PFSK-1 (cell line): ENCODE measurements around the gene HPS4.

Experiments used
- FOXP2 ChIP-seq: optimal IDR thresholded peaks from 2 replicates; pipeline ENCODE3; 2011; ENCODE audit warnings: borderline replicate concordance, control low read depth, inconsistent platforms; ENCODE audit not compliant: insufficient read depth; ENCODE audit errors: extremely low read length, extremely low read depth
- POLR2AphosphoS5 ChIP-seq: IDR thresholded peaks from 2 replicates; pipeline ENCODE4 v1.6.1; 2012; ENCODE audit warnings: low read depth, mild to moderate bottlenecking, control low read depth, low read length, moderate library complexity
- REST ChIP-seq, 2 experiments: IDR thresholded peaks; 2 replicates each; pipeline versions ENCODE4 v1.6.1 to v1.8.0; 2011 to 2012; ENCODE audit warnings: low read depth in 2 of 2, low read length in 2 of 2, control low read depth in 1 of 2, inconsistent platforms in 1 of 2, mild to moderate bottlenecking in 1 of 2, moderate library complexity in 1 of 2; ENCODE audit not compliant: insufficient read depth in 1 of 2
- SIN3A ChIP-seq: IDR thresholded peaks from 2 replicates; pipeline ENCODE4 v1.6.1; 2012; ENCODE audit warnings: mild to moderate bottlenecking, low read length, moderate library complexity, borderline replicate concordance; ENCODE audit not compliant: insufficient read depth
- TAF1 ChIP-seq: IDR thresholded peaks from 2 replicates; pipeline ENCODE4 v1.6.1; 2012; ENCODE audit warnings: low read length, control low read depth, borderline replicate concordance; ENCODE audit not compliant: insufficient read depth

The HPS4 gene

GRCh38 chr22:26516503-26516902, 32.9 kb upstream of the HPS4 start:
- no peak for TF ChIP-seq TAF1
- TF ChIP-seq FOXP2, result no peak
- TF ChIP-seq REST (IDR thresholded peaks at IDR 0.05; ENCODE audit: insufficient read depth in 1 of 2, low read depth in 2 of 2, low read length in 2 of 2), result no peak

GRCh38 chr22:26515931-26516330, 32.3 kb upstream of the HPS4 start:
- TF ChIP-seq TAF1 (no peak), POLR2AphosphoS5 (no peak), FOXP2 (no peak), SIN3A (no peak), REST (IDR thresholded peaks at IDR 0.05; ENCODE audit: insufficient read depth in 1 of 2, low read depth in 2 of 2, low read length in 2 of 2) (no peak)

GRCh38 chr22:26514419-26515161, 31.0 kb upstream of the HPS4 start:
- TF ChIP-seq POLR2AphosphoS5, result no peak
- no peak for TF ChIP-seq REST (IDR thresholded peaks at IDR 0.05; ENCODE audit: insufficient read depth in 1 of 2, low read depth in 2 of 2, low read length in 2 of 2)
- no peak for TF ChIP-seq FOXP2
- no peak for TF ChIP-seq TAF1
- TF ChIP-seq SIN3A, result no peak

- no peak for TF ChIP-seq FOXP2
- no peak for TF ChIP-seq SIN3A
- no peak for TF ChIP-seq POLR2AphosphoS5
- no peak for TF ChIP-seq TAF1
- no peak for TF ChIP-seq REST (IDR thresholded peaks at IDR 0.05; ENCODE audit: insufficient read depth in 1 of 2, low read depth in 2 of 2, low read length in 2 of 2)
Observed at GRCh38 chr22:26513838-26514237, 30.3 kb upstream of the HPS4 start.
